UCSD-AML1 (cell line): Measurements from ENCODE around the gene KDM7A.

Experiments used
- DNase-seq: peaks from one replicate; lab custom pipeline; 2025; ENCODE audit not compliant: unreplicated experiment; lab: John Stamatoyannopoulos, UW

The KDM7A gene

GRCh38 chr7:140058517-140058916 is 118.3 kb downstream of the KDM7A start:
- no peak for DNase-seq

GRCh38 chr7:140057143-140057535 is 119.6 kb downstream of the KDM7A start:
- no peak for DNase-seq

GRCh38 chr7:140056431-140057142 is 120.2 kb downstream of the KDM7A start:
- no peak for DNase-seq

GRCh38 chr7:140055833-140056232 is 121.0 kb downstream of the KDM7A start:
- no peak for DNase-seq

- no peak for DNase-seq
Measured at GRCh38 chr7:140054751-140055150, 122.0 kb downstream of the KDM7A start.

GRCh38 chr7:140053812-140054539 is 122.8 kb downstream of the KDM7A start:
- DNase-seq, result no peak

GRCh38 chr7:140051820-140052219 is 125.0 kb downstream of the KDM7A start:
- no peak for DNase-seq

- no peak for DNase-seq
Measured at GRCh38 chr7:140050100-140050499, 126.7 kb downstream of the KDM7A start.

GRCh38 chr7:140049339-140050024 is 127.3 kb downstream of the KDM7A start:
- DNase-seq, result no peak

GRCh38 chr7:140048989-140049338 is 127.8 kb downstream of the KDM7A start:
- DNase-seq, result no peak

- no peak for DNase-seq
Measured at GRCh38 chr7:140048138-140048537, 128.6 kb downstream of the KDM7A start.

GRCh38 chr7:140047197-140047596 is 129.6 kb downstream of the KDM7A start:
- DNase-seq, result no peak

- no peak for DNase-seq
Measured at GRCh38 chr7:140045697-140046096, 131.1 kb downstream of the KDM7A start.

GRCh38 chr7:140044251-140044650 is 132.5 kb downstream of the KDM7A start:
- no peak for DNase-seq

- DNase-seq, result no peak
Measured at GRCh38 chr7:140042386-140042670, 134.5 kb downstream of the KDM7A start.

- DNase-seq, result no peak
Measured at GRCh38 chr7:140041659-140042385, 135.0 kb downstream of the KDM7A start.

GRCh38 chr7:140039896-140040295 is 136.9 kb downstream of the KDM7A start:
- no peak for DNase-seq

- DNase-seq, result no peak
Measured at GRCh38 chr7:140039066-140039465, 137.7 kb downstream of the KDM7A start.

GRCh38 chr7:140036224-140036962 is 140.4 kb downstream of the KDM7A start:
- no peak for DNase-seq

- DNase-seq, result no peak
Measured at GRCh38 chr7:140035400-140036223, 141.2 kb downstream of the KDM7A start.
